HG02610 (cell line): ENCODE data around the gene PLA2G2F.

Source experiments
- ATAC-seq: cut with Tn5 transposase; IDR thresholded peaks from one replicate; pipeline ENCODE4 v1.9.1; 2021; ENCODE audit warnings: mild to moderate bottlenecking, moderate library complexity; ENCODE audit not compliant: unreplicated experiment

The PLA2G2F gene, protein sequence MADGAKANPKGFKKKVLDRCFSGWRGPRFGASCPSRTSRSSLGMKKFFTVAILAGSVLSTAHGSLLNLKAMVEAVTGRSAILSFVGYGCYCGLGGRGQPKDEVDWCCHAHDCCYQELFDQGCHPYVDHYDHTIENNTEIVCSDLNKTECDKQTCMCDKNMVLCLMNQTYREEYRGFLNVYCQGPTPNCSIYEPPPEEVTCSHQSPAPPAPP

DNA sequence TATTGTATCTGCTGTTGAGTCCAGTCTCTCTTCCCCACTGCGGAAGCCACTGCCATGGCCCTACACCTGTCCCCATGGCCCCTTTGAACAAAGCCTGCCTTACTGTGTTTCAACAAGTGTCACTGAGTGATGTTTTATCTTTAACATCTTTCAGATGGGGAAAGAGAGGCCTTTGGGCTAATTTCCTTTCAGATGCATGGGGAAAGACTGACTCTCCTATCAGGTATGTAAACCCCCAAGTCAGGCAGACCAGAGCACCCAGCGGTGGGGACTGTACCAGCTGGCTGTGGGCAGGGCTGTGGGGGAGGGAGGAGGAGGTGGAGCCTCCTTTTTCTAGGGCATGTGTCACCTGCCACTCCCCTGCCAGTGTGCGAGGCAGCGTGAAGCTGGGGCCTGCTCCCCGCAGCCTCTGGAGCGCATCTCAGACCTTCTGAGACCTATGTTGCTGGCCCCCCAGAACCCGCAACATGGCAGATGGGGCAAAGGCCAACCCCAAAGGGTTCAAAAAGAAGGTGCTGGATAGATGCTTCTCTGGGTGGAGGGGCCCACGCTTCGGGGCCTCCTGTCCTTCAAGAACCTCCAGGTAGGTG lies at the start of gene PLA2G2F:
Gene PLA2G2F, plus strand, starts transcription at position 363 of the 590 bp plus-strand sequence. Its CDS starts 105 bp downstream, at position 468.
- ATAC-seq = no peak

DNA sequence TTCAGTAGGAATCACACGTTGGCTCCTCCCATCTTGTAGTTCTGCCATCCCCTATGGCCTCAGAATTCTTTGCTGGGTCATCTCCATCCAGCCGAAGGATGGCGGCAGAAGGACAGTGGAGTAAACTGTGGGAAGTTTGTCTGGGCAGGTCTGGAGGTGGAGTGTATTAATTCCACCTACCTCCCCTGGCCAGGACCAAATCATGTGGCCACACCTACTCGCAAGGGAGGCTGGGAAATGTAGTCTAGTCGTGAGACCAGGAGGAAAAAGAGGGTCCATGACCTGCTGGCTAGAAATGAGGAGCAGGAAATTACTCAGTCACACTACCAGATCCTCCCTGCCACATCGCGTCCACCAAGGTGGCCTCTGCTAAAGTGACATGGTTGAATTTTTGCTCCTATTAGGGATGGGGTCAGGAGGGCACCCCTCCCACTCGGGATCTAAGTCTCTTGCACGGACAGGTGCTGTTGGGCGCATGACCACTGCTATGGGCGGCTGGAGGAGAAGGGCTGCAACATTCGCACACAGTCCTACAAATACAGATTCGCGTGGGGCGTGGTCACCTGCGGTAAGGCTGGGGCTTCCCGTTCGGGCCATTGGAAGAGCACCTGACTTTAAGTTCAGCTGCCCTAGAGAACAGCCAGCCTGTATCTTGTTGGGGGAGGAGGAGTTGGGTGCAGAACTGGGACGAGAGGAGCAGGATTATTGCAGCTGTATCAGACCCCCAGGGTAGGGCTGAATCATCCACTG lies 49.6 kb upstream of the PLA2G2F start:
- no peak for ATAC-seq

DNA sequence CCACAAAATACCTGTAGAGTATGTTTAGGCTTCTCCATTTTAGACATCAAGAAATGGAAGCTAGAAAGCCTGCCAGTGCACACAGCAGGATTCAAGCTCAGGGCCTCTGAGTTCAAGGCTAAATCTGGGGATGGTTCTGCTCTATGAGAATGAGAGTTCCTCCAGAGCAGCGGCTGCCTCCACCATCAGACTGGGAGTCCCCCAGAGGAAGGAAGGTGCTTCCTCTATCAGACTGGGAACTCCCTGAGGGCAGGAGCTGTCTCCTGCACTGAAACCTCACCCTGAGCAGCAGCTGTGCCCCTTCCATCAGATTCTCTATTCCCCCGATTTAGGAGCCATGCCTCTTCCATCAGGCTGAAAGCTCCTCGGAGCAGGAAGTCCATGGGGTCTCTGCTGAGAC lies 49.0 kb upstream of the PLA2G2F start:
- ATAC-seq = no peak

DNA sequence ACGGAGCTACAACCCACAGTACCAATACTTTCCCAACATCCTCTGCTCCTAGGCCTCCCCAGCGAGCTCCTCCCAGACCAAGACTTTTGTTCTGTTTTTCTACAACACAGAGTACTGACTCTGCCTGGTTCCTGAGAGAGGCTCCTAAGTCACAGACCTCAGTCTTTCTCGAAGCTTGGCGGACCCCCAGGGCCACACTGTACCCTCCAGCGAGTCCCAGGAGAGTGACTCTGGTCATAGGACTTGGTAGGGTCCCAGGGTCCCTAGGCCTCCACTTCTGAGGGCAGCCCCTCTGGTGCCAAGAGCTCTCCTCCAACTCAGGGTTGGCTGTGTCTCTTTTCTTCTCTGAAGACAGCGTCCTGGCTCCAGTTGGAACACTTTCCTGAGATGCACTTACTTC lies 48.5 kb upstream of the PLA2G2F start:
- ATAC-seq = no peak

DNA sequence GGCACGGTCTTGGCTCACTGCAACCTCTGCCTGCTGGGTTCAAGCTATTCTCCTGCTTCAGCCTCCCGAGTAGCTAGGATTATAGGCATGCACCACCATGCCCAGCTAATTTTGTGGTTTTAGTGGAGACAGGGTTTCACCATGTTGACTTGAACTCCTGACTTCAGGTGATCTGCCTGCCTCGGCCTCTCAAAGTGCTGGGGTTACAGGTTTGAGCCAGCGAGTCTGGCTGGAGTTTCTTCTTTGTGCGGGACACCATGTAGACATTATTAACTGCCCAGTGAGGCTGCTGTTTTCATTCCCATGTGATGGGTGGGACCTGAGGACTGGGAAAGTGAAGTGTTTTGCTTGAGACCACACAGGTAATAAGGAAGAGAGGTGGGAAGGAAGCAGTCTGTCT lies 45.8 kb upstream of the PLA2G2F start:
- ATAC-seq = no peak

DNA sequence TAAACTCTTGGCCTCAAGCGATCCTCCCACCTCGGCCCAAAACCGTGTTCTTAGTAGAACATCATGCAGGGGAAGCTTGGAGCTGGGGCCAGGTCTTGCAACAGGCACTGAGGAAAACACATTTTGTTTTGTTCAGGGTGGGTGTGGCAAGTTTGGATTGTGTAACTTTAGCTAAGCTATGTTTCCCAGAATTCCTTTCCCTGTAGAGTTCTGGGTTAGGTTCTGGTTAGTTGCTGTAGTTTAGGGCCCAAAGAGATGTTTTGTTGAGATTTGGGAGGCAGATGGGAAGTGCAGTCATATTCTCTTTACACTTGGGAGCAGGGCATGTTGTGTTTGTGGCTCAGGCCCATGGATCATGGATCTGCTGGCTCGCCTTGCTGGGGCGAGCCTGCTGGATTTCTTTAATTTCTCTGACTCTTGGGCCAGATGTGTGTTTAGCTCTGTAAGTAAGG lies 45.2 kb upstream of the PLA2G2F start:
- no peak for ATAC-seq

DNA sequence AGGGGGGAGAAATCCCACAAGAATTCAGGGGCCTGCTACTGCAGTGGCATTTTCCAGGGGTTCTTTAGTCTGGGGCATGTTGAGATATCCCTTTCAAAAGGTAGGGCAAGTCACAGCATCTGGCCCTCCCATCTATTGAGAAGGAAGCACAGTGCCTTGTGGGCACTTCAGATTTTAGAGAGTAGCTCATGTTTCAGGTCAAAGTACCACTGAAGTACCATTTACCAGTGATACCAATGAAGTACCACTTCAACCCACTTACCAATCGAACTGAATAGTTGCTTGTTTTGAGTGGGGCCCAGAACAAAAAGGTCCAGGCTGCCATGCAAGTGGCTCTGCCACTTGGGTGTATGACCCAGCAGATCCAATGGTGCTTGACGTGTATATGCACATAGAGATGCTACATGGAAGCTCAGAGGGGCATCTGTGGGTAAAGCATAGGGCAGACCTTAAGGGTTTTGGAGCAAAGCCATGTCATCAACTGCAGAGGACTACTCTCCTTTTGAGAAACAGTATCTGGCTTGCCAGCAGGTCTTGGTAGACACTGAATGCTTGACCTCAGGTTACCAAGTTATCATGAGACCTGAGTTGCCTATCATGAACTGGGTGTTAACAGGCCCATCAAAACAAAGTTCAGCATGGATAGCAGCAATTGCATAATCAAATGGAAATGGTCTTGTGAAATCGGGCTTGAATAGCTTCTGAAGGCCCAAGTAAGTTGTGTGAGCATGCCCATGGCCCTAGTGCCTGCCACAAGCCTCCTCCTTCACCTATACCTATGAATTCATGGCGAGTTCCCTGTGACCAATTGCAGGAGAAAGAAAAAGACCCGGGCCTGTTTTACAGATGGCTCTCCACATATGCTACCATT lies 43.3 kb upstream of the PLA2G2F start:
- no peak for ATAC-seq

DNA sequence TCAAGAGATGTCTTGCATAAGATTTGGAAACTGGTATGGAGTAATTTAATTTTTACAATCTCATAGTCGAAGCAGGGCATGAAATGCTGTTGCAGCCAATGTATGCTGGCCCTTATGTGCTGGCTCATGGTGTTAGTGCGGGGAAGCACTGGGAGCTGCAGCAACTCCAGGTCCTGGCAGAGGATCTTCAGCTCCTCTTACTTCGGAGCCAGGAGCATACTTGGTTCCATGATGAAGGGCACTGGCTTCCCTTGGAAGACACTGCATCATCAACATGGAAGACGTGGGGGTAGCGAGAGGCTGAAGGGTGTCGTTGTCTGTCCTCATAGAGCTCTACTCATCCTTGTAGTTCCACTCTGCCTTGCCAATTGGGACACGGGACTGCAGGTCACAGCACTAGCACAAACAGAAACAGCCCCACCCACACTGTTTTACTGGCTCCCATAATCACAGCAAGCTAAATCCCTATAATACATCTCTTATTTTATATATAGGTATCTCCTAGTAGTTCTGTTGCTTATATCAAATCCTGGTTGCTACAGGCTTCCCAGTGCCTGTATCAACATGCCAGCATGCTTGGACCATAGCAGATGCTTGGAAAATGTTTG lies 42.2 kb upstream of the PLA2G2F start:
- ATAC-seq = no peak

DNA sequence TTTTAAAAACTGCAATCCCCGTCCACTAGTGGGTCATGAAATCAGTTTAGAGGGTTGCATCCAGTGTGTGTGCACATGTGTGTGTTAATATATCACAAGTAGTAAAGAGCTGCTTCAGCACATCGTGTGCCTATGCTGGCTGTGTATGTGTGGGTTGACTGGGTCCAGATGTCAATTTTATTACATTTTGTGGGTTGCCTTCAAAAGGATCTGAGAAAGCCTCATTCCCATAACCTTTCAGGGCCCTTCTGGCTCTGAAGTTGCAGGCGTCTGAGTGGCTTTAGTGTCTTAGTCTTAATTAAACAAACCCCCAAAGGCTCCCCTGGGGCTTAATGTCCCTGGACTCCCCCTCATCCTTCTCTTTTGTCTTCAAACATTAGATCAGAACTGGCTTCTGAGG lies 39.6 kb upstream of the PLA2G2F start:
- no peak for ATAC-seq

DNA sequence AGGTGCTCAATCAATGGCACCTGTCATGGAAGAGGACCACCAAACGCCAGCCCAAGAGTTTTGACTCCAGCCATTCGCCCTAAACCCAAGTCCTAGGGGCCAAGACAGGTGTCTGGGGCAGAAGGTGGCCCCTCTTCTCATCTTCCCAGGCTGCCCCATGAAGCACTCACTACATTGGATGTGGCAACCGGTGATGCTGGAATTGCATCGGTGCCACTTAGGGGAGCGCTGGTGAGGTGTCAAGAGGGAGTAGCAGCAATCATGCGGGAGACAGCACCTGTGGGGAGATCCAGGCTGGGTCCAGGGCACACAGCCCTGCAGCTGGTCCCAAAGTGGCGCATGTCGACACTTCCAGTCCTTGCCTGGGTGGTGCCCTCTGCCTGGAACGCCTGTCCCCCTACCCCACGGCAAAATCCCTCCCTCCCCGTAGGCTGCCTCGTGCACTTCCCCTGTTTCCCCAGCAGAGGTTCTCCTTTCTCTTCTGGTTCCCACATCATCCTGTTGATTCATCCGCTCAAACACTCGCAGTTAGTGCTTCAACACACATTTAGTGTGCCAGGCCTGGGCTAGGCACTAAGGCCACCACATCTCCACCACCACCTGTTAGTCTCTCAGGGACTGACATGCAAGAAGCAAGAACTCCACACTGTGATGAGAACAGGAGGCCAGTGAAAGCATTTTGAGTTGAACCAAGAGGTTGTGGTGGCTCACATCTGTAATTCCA lies 38.3 kb upstream of the PLA2G2F start:
- ATAC-seq = no peak

DNA sequence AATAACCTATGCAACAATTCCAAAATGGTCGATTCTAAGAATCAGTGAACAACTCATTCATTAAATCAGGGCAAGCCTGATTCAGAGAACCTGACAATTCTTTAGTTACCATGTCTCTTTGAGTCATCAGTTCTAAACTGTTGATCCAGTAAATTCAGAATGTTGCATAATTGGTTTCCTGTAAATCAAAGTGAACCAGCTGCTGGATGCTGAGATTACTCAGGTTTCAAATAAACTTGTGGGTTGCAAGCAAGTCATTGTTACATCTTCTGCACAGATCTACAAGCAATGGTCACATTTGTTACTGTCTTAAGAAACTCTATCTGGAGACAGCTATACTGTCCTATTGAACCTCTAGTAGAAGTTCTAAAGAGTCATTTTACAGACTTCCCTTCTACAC lies 36.2 kb upstream of the PLA2G2F start:
- ATAC-seq = no peak

DNA sequence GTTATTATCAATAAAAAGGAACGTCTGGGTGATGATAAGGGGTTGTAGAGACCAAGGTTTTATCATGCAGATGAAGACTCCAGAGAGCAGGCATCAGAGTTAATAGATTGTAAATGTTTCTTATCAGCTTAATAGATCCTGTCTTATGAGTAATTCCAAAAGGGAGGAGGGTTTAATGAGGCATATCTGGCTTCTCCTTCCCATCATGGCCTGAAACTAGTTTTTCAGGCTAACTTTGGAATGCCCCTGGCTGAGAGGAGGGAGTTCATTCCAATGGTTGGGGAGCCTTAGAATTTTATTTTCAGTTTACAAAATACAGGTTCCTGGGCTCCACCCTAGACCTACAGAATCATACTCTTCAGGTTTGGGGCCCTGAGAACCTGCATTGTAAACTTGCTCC lies 33.3 kb upstream of the PLA2G2F start:
- no peak for ATAC-seq

DNA sequence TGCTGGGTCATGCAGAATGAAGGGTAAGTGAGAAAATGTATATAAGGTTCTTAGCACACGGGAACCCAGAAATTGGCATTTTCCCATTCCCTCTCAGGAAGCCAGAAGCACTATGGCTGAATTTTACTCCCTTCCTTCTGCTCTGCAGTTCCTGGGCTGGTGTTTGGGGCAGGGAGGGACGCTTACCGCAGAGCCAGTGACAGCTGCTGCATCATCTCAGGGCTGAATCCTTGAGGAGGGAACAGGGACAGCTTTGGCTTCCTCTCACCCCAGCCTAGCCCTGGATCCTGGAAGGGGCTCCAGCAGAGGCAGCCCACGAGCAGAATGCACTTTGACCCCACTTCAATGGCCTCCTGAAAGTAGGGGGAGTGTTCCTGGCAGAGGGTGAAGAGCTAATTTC lies 31.8 kb upstream of the PLA2G2F start:
- ATAC-seq = no peak

DNA sequence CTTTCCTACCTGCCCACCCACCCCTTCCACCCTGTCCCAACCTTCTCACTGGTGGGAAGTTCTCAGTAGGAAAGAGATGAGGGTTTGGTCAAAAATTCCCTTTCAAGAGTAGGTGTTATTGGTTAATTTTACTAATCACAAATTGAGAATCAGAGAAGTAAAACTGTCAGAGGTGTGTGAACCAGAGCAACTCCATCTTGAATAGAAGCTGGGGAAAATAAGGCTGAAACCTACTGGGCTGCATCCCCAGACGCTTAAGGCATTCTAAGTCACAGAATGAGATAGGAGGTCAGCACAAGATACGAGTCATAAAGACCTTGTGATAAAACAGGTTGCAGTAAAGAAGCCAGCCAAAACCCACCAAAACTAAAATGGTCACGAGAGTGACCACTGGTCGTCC lies 31.3 kb upstream of the PLA2G2F start:
- ATAC-seq = no peak

DNA sequence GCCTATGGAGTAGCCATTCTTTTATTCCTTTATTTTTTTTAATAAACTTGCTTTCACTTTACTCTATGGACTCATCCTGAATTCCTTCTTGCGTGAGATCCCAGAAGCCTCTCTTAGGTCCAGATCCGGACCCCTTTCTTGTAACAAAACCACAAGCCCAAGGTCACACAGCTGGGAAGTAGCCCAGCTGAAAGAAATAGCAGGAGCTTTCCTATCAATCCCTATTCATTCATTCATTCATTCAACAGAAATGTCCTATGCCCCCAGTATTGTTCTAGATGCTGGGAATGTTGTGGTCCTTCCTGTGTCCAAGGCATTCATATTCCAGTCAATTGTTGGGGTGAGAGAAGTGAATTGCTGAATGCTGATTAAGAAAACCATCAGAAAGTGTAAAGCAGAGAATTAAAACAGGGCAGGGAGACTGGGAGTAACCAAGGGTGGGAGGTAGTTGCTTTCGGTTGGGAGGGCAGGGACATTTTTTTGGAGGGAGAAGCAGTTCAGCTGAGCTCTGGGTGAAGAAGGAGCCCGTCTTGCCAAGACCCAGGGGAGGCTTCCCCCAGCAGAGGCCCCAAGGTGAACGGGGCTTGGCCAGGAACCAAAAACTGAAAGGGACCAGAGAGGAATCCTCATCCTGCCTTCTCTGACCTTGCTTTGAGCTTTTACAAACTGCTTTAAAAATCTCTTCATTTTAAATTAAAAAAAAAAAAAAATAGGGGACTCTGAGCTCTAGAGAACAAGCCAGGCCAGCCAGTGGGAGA lies 30.6 kb upstream of the PLA2G2F start:
- ATAC-seq = no peak

DNA sequence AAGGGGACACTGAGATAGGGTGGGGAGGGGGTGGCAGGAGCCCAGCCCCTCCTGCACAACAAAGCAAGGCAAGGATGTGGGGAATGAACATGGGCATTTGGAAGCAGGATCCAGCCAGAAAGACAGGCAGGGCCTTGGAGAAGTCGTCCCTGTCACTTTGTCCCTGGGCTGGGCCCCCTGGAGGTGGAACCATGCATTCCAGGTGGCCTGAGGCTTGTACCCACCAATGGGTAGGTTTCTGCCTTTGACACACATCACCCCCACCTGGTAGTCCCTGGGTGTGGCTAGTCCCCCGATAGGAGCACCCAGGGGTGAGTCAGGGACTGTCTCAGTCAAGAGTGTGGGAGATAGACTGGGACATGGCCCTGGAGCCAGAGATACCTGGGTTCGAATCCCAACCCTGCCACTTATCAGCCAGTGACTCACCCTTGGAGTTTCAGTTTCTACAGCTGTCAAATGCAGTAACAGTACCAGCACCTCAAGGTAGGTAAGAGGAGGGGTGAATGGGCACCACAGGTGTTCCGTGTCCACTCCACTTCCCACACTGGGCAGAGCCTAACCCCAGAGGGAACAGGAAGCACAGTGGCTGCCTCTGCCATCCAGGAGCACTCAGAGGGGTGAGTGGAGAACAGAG lies 29.8 kb upstream of the PLA2G2F start:
- no peak for ATAC-seq

DNA sequence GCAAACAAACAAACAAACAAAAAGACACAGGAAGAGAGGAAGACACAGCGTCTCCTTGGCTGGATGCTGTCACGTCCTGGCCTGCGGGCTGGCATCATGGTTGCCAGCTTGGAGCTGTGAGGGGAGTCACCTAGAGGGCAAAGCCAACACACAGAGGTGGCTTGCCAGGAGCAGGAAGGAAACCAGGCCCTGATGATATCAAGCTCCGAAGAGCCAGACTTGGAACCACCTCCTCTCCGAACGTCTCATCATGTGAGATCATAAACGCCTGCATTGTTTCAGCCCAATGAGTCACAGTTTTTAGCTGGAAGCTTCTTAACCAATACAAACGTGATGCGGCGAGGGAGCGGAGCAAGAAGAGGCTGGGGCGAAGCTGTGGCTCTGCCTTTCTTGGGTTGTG lies 28.4 kb upstream of the PLA2G2F start:
- ATAC-seq = no peak

DNA sequence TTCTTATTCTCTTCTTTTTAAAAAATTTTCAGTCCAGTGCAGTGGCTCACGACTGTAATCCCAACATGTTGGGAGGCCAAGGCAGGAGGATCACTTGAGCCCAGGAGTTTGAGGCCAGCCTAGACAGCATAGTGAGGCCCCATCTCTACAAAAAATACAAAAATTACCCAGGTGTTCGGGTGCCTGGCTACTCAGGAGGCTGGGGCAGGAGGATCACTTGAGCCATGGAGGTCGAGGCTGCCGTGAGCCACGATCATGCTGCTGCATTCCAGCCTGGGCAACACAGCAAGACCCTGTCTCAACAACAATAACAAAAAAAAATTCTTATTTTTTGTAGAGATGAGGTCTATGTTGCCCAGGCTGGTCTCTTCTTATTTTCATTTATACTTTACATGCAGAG lies 27.7 kb upstream of the PLA2G2F start:
- ATAC-seq = no peak
